Omental fat pad (tissue), 4 donors: ENCODE measurements around the gene ANKIB1. TPM values are rescaled to one million over a fixed set of nuclear protein-coding genes. Genes with fewer than 3 reads are reported as not detected.

ENCODE experiments used
- ATAC-seq: fragments of 150-250 bp; one replicate; pipeline ENCODE4 v1.9.1; 2016; ENCODE audit warnings: mild to moderate bottlenecking, moderate library complexity; ENCODE audit not compliant: low FRiP score
- DNase-seq: peaks from one replicate; pipeline ENCODE4 v3.0.0-alpha.2; 2019; ENCODE audit warnings: low spot score
- CTCF ChIP-seq, 3 donors: fragments of 450-650 bp; IDR thresholded peaks; one replicate each; pipeline ENCODE4 v1.5.1; 2016 to 2017; ENCODE audit warnings: antibody characterized with exemption in 3 of 3, mild to moderate bottlenecking in 3 of 3, moderate library complexity in 2 of 3
- total RNA-seq, 4 donors: library from RNA; depleted of rRNA; stranded (reverse); fragments of >200 nt; gene quantifications; one replicate each; pipeline ENCODE4 v1.1.0, GENCODE V29; 2016

Gene ANKIB1
- 10 to 100 TPM; 30.6 to 55.2 (median 36.3) TPM for total RNA-seq

GRCh38 chr7:92245487-92246359 is at the start of gene ANKIB1, which contains the start of gene KRIT1:
ANKIB1 (plus strand) TSS chr7:92245974; CDS start chr7:92294979, 49,005 bp downstream.
KRIT1 (minus strand) TSS chr7:92245914; CDS start chr7:92242135, 3,779 bp downstream.
- ATAC-seq (peak; percentile 92), DNase-seq (peak; percentile 56)
- no peak for TF ChIP-seq CTCF (IDR thresholded peaks at IDR 0.05)

- DNase-seq (no peak), ATAC-seq (no peak)
- no peak for TF ChIP-seq CTCF (IDR thresholded peaks at IDR 0.05)
Measured at GRCh38 chr7:92200791-92201190, 45.0 kb upstream of the ANKIB1 start.

- DNase-seq (no peak), ATAC-seq (no peak)
- TF ChIP-seq CTCF (IDR thresholded peaks at IDR 0.05): no peak
Measured at GRCh38 chr7:92205987-92206386, 39.8 kb upstream of the ANKIB1 start.

GRCh38 chr7:92206672-92207071 is 39.1 kb upstream of the ANKIB1 start:
- DNase-seq (no peak), ATAC-seq (no peak)
- TF ChIP-seq CTCF (IDR thresholded peaks at IDR 0.05): no peak

- no peak for DNase-seq
- TF ChIP-seq CTCF (IDR thresholded peaks at IDR 0.05): no peak
- no peak for ATAC-seq
Measured at GRCh38 chr7:92221766-92222165, 24.0 kb upstream of the ANKIB1 start.

GRCh38 chr7:92226981-92227380 is 18.8 kb upstream of the ANKIB1 start:
- no peak for TF ChIP-seq CTCF (IDR thresholded peaks at IDR 0.05)
- ATAC-seq (no peak), DNase-seq (no peak)

GRCh38 chr7:92228100-92228499 is 17.7 kb upstream of the ANKIB1 start:
- ATAC-seq: no peak
- TF ChIP-seq CTCF (IDR thresholded peaks at IDR 0.05): no peak

More at GRCh38 chr7:92228100-92228499, 17.7 kb upstream of the ANKIB1 start:
- no peak for DNase-seq
